AG09319 (cell line): Measurements from ENCODE around the gene LEO1.
"Not testable (repeated sequence)": the region's sequence is repeated elsewhere in the genome, so short reads cannot be mapped to it uniquely, and the experiment has no call there.

Source experiments
- DNase-seq: peaks from one replicate; pipeline ENCODE4 v3.0.0-alpha.2; 2010; ENCODE audit warnings: low read depth; ENCODE audit errors: extremely low read depth
- TF ChIP-seq, protein P1 (sequence below): IDR thresholded peaks from 2 replicates; pipeline ENCODE4 v1.5.1; 2011; ENCODE audit warnings: low read depth, mild to moderate bottlenecking, inconsistent platforms, low read length, moderate library complexity

LEO1 gene

DNA sequence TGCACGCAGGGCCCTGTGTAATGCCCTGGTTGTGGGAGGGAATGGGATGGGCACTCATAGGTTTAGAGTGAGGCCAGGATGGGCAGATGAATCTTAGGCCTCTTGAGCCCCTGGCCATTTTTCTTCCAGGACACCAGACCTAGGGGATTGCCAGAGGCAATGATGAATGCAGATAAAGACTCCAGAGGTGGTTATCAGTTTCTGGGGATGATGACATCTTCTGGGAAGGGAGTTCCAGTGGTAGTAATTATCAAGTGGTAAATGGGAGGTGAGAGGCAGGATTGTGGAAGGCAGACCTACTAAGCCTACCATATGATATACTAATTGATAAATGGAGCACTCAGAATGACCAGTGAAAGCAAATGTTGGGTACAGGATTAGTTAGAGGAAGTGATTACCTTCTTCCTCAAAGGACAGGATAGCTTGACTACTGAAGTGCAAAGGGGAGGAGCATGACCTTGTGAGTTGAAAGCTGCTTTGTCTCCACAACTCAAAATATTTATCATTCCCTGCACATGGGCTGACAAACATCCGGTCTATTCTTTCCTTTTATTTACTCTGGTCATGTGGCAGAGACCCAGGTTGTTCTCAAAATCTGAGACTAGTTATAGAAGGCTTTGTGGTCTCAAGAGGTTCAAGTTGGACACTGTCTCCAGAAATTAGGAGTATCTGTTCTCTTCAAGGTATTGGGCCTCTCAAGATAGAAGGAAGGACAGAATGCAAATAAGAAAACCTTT, 37.3 kb upstream of the LEO1 start:
- no peak for DNase-seq
- TF ChIP-seq, protein P1, sequence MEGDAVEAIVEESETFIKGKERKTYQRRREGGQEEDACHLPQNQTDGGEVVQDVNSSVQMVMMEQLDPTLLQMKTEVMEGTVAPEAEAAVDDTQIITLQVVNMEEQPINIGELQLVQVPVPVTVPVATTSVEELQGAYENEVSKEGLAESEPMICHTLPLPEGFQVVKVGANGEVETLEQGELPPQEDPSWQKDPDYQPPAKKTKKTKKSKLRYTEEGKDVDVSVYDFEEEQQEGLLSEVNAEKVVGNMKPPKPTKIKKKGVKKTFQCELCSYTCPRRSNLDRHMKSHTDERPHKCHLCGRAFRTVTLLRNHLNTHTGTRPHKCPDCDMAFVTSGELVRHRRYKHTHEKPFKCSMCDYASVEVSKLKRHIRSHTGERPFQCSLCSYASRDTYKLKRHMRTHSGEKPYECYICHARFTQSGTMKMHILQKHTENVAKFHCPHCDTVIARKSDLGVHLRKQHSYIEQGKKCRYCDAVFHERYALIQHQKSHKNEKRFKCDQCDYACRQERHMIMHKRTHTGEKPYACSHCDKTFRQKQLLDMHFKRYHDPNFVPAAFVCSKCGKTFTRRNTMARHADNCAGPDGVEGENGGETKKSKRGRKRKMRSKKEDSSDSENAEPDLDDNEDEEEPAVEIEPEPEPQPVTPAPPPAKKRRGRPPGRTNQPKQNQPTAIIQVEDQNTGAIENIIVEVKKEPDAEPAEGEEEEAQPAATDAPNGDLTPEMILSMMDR = no peak

DNA sequence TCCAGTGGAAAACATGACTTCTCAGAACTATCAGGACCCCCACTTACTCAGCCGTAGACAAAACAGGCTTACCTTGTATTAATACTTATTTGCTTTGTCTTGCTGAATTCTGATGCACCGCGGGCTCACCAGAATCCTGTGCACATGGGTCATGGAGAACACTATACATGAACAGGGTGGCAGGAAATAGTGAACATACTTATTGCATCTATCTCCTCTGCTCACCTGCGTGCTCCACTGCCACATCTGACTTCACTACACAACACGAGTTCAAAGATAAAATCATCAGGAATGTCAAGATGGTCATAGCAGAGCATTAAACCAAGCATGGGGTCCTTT, 36.8 kb upstream of the LEO1 start:
- TF ChIP-seq, protein P1 = no peak

DNA sequence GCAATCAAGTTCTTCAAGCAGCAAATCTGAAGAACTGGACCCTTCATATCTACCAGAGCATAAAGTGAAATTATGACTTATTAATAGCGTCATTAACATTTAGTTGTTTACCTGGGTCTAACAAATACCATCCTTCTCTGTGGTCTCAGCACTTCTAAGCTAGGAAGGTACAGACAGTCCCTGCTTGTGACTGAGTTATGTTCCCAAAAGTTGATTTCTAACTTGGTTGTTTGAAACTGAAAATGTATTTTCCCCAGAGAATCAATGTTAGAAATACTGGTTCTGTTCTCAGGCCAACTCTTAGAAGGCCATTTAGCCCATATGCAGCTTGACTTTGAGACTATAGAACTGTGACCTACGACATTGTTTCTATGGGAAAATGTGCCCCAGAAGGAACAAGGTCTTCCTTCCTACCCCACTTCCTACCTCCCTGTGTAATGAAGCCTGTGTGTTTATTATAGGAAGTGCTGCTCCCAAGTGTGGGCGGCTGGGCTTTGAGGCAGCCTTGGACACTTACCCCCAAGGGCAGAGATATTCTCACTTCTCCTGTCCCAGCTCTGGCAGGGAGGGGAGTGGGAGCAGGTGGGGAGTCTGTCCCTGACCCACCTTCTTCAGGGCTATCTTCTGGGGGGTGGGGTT, 35.2 kb upstream of the LEO1 start:
- no peak for DNase-seq
- TF ChIP-seq, protein P1 = no peak

More for the DNA sequence above, 36.8 kb upstream of the LEO1 start:
- DNase-seq = no peak

DNA sequence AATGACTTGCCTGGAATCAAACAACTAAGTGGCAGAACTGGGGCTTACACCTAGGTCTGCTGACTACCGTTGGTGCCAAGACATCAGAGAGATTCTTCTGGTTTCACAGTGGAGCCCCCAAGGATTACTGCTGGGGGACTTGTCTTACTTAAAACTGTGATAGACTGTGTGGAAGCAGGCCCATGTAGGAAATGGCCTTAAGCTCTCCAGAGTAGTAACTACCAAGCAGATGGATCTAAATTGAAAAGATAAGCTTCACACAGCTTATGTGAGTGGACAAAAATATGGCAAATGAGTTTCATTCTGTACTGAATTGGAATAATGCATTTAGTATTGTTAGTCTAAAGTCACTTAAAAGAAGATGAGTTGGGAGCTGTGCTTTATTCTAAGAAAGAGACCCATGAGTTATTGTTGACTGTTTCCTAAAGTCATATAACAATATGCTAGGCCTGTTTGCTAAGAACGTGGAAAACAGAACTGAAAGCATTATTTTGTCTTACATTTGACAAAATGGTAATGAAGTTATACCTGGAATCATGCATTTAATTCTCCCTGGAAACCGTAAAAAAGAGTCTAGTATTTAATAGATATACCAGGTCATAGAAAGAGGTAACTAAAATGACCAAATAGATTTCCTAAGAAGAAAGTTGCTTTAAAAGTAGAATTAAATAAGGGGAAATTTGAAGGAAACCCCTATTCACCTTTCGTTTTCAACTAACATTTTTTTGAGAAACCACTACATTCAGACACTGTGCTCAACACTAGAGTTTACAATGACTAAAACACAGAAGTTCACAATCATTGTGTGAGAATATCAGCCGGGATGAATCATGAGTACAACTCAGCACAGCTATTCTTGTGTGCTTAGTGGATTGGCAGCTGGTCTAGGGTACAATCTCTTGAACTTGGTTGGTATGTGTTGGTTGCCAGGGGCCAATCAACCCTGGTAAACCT, 34.4 kb upstream of the LEO1 start:
- no peak for DNase-seq
- TF ChIP-seq, protein P1 = no peak

DNA sequence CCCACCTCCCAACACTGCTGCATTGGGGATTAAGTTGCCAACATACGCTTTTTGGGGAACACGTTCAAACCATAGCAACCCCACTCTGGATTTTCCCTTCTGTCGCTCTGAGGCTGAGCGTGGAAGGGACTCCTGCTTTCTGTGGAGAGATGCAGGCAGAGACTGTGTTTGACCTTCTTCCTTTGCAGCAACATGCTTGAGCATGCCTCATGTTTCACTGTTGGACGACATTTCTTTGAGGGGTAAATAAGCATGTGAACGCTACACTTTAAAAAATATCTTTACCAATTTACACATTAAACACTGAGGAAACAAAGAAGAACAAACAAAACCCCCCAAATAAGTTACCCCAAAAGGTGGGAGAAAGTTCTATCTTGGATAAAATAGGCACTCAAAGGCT, 33.2 kb upstream of the LEO1 start:
- DNase-seq = no peak
- TF ChIP-seq, protein P1 = no peak

DNA sequence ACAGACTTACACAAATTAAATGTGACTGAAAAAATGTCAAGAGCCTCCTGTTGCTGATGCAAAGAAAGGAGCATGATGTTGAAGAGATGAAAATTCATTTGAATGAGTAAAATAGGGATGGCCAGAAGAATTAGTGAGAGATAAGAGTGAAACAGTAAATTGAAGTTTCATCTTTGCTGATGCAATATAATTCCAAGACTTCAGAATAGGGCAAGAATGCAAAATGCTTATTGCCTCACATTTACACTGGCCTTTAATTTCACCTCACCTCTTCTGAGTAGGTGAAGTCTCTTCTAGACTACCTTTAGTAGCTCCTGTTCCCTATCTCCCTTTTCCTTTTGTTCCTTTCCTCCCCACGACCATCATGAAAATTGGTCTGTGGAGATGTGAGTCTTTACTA, 32.1 kb upstream of the LEO1 start:
- TF ChIP-seq, protein P1 = no peak

DNA sequence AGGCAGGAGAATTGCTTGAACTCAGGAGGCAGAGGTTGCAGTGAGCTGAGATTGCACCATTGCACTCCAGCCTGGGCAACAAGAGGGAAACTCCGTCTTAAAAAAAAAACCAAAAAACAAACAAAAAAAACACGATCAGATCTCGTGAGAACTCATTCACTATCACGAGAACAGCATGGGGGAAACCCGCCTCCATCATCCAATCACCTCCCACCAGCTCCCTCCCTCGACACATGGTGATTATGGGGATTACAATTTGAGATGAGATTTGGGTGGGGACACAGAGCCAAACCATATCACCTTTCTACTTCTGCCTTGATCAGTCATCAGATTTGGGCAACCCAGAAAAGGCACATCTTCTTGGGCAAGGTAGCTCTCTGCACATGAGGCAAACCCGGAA, 31.5 kb upstream of the LEO1 start:
- DNase-seq = not testable (repeated sequence)

More for the DNA sequence above, 32.1 kb upstream of the LEO1 start:
- DNase-seq = no peak
